Activated T-cell treated with anti-CD3 and anti-CD28 coated beads for 4 hours (primary cell): ENCODE results near the gene CIAO2A.
"Not testable (repeated sequence)": the region's sequence is repeated elsewhere in the genome, so short reads cannot be mapped to it uniquely, and the experiment has no call there.

Source experiments
- DNase-seq: peaks from one replicate; pipeline ENCODE4 v3.0.0-alpha.2; 2020

The CIAO2A gene

GRCh38 chr15:64070965-64071851, 22.4 kb downstream of the CIAO2A start:
- no peak for DNase-seq

- DNase-seq, result no peak
Observed at GRCh38 chr15:64070106-64070505, 23.5 kb downstream of the CIAO2A start.

- no peak for DNase-seq
Observed at GRCh38 chr15:64068133-64068532, 25.5 kb downstream of the CIAO2A start.

GRCh38 chr15:64067564-64068030, 26.0 kb downstream of the CIAO2A start:
- DNase-seq, result peak; percentile 71

GRCh38 chr15:64066451-64066850, 27.2 kb downstream of the CIAO2A start:
- no peak for DNase-seq

GRCh38 chr15:64060716-64061115, 32.9 kb downstream of the CIAO2A start:
- no peak for DNase-seq

GRCh38 chr15:64059104-64059503, 34.5 kb downstream of the CIAO2A start:
- DNase-seq, result not testable (repeated sequence)

- DNase-seq, result no peak
Observed at GRCh38 chr15:64058279-64058678, 35.4 kb downstream of the CIAO2A start.

GRCh38 chr15:64053674-64054073, 40.0 kb downstream of the CIAO2A start:
- DNase-seq, result not testable (repeated sequence)

- no peak for DNase-seq
Observed at GRCh38 chr15:64052925-64053491, 40.6 kb downstream of the CIAO2A start.

- DNase-seq, result no peak
Observed at GRCh38 chr15:64051407-64052259, 42.0 kb downstream of the CIAO2A start.

GRCh38 chr15:64051093-64051402, 42.6 kb downstream of the CIAO2A start:
- no peak for DNase-seq

GRCh38 chr15:64050281-64051092, 43.2 kb downstream of the CIAO2A start:
- DNase-seq, result no peak

- no peak for DNase-seq
Observed at GRCh38 chr15:64048781-64049460, 44.7 kb downstream of the CIAO2A start.

- peak; percentile 52 for DNase-seq
Observed at GRCh38 chr15:64046421-64047153, 47.1 kb downstream of the CIAO2A start, which contains the start of gene DAPK2. TSS of gene DAPK2 (minus strand) at chr15:64046485. CDS start at chr15:64040261, 6,224 bp downstream.

GRCh38 chr15:64045774-64046420, 47.7 kb downstream of the CIAO2A start:
- DNase-seq, result no peak

GRCh38 chr15:64045101-64045435, 48.6 kb downstream of the CIAO2A start:
- DNase-seq, result no peak

- no peak for DNase-seq
Observed at GRCh38 chr15:64044300-64045100, 49.1 kb downstream of the CIAO2A start.

GRCh38 chr15:64038878-64039610, 54.6 kb downstream of the CIAO2A start:
- no peak for DNase-seq
